Measurements from ENCODE around the gene COMMD10.

Gene COMMD10

DNA sequence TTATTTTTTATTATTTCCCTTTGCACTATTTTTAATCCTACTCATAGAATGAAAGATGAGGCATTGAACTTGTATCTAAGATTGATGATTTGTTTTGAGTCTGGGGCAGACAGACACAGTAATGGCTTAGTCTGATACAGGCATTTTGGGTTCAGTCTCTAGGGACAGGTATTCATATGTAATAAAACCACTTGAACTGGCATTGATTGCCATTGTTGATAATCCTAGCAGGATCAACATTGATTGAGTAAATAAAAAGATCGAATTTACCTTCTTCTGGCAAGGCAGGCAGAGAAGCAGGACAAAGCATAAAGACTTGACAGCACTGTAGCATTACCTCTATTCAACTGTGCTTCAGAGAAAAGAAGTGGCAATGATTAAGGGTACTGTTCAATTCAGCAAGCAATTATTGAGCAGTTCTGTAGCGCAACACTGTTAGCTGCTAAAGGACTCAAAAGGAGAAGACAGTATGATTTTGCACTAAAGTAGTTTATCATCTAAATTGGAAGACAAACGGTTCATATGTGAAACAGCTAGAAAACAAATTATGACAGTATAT lies 144.4 kb downstream of the COMMD10 start:
- DNase-seq, result peak; percentile 48

DNA sequence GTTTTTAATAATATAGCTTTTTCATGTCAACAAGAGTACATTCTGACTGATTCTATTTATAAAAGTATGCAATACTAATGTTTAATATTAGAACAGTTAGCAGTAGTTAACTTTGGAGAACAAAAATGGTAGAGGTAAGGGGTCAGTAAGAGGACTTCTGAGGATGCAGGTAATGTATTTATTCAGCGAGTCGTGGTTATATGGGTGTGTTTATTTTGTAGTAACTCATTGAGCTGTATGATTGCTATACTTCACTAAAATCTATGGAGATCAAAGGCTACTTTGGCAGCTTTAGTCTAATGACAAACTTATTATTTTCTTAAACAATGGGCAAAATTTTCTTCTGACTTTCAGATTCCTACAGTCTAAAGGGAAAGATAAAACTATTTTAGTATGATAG lies 146.5 kb downstream of the COMMD10 start:
- DNase-seq, result no peak

DNA sequence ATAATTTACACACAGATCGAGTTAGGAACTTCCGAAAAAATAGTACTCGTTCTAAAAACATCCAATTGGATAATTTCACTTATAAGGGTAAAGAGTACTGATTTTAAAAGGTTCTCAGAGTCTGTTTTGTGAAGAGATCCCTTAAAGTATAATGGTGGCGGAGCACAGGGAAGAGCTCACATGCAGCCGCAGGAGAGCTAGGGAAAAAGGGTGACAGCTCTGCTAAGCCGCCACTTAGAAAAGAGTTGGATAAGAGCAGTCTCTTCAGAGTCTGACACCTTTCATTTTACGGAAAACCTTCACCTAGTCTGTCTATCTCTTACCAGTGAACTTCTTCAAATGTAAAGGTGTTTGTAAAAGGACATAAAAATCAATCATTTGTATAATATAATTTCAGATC lies 149.9 kb downstream of the COMMD10 start:
- no peak for DNase-seq

DNA sequence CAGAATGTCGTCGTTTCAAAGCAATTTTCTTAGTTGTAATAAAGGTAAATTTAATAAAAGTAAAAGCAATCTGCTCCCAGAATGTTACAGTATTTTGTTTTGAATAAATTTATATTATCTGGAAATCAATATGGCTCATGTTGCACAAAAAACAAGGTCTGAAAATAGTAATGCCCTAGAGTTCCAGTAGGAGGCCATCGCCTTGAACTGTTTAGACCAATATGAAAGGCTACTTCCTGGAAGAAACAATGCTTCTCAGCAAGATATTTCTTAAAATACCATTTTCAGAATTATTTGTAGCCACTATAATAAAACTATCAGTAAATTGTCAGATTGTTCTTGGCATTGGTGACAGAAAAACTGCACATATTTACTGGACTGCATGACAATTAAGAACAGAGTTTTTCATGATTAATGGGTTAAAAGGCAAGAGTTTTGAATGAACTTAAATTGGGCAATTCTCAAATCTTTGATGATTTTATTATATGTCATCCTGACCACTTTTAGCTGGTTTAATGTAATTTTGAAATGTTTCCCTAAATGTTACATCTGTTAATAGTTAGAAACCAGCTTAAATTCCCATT lies 153.2 kb downstream of the COMMD10 start:
- DNase-seq, result no peak

DNA sequence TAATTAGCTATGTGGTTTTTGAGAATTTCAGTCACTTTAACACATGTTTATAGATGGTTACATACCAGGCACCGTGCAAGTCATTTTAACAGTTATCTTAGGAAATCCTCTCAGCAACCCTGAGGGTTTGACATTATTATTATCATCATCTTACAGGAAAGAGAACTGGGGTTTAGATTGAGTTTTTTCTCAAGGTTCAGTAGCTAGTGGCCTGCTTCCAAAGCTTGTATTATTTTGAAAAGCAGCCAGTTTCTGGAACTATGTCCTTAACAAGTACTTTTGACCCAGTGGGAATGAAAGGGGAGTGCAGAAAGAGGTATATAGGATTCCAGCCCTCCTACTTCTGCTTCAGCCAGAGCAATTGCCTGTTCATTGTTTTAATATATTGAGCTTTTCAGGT lies 157.5 kb downstream of the COMMD10 start:
- no peak for DNase-seq

DNA sequence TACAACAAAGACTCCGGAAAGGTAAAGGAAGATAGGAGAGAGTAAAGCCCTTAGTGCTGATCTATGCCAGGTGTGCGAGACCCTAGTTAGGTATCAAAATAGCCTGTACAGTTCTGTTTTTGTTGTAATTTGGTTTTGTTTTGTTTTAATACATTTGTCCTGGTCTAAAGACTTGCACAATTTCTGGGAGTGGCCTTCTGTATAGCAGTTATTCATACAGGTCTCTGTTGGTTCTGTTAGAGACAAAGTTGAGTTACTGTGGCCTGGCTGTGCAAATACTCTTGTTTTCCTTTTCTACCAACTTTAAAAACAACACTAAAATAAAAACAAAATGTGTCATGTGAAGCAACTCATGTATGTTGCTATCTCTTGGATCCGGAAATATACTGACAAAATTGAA lies 163.6 kb downstream of the COMMD10 start:
- DNase-seq, result no peak

DNA sequence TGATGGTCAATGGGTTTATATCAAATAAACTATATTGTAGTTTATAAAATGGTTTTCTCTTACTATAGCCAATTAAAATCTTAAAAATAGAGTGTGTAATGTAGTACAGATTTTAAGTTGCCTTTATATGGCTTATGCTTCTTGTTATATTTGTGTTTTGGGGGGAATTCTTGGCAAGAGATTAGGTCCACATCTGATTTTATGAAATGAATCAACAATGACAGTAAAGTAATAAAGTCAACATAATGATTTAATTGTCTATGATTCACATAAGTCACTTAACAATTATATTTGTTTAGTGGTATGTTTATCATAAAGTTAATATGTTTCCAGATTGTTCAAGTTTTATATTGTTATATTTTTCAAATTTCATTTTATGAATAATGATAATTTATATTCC lies 164.8 kb downstream of the COMMD10 start:
- no peak for DNase-seq

DNA sequence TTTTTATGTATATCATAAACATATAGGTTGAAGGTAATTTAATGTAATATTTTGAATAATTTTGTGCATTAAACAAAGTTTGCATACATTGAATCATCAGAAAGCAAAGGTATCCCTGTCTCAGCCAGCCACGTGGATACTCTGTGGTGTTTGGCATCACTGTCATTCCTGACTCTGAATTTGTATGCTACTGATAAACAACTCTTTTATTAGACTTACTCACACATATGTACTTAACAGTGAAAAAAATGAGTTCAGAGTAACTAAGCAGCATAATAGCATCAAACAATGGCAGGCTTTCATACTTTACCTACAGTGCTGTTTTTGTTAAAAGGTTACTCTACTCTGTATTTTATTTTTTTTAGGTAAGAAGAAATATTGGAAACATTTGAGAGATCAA lies 171.9 kb downstream of the COMMD10 start:
- no peak for DNase-seq

DNA sequence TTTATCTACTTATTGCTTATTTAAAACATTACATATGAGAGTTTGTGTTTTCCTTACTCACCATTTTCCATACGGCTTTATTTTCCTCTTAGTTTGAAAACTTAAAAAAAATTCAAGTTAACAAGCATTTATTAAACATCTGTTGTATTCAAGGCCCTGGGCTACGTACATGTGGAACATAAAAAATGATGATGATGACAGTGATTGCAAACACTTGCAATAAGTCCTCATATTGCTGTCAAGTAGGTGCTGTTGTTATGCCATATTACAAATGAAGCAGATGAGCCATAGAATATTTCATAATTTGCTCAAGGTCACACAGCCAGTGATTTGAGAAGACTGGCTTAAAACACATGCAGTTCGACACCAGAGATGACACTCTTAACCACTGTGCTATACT lies 180.6 kb downstream of the COMMD10 start:
- no peak for DNase-seq

DNA sequence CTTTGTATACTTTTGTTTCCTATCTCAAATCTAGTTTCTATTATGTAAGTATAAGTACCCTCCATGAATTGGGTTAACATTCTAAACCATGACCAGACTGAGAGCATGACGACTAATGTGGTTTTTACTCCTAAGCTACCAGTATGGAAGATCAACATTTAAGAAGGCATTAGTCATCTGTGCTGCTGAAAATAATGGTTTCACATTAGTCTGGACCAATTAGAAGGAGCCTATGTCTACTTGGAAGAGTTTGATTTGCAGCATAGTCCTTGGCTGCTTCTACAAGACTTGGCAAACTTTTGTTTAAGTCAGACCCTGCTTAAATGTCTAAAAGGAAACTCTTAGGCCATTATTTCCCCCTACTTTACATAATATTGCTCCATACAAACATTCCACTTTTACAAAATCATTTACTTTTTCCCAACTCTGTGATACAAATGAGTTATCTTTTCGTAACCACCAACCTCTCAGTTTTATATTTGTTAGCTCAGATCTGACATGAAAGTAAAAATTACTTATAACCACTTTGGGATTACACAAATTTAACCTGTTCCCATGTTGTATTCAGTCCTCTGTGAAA lies 186.7 kb downstream of the COMMD10 start:
- no peak for DNase-seq

DNA sequence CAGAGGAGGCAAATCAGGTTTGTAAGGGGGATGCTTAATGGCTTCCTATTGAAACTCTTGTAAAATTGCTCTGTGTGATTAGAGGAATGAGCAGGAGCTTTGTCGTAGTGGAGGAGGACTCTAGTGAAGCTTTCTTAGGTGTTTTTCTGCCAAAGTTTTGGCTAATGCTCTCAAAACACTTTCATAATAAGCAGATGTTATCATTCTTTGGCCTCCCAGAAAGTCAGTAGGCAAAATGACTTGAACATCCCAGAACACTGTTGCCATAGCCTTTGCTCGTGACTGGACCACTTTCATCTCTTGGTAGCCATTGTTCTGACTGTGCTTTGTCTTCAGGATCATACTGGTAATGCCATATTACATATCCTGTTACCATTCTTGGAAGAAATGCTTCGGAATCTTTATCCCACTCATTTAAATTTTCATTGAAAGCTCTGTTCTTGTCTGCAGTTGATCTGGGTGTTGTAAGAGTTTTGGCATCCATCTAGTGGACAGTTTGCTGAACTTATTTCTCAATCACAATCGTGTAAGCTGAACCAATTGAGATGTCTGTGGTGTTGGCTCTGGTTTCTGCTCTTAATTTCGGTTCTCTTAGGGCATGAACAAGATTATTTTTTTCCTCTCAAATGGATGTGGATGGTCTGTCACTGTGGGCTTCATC lies 187.6 kb downstream of the COMMD10 start:
- DNase-seq, result no peak

DNA sequence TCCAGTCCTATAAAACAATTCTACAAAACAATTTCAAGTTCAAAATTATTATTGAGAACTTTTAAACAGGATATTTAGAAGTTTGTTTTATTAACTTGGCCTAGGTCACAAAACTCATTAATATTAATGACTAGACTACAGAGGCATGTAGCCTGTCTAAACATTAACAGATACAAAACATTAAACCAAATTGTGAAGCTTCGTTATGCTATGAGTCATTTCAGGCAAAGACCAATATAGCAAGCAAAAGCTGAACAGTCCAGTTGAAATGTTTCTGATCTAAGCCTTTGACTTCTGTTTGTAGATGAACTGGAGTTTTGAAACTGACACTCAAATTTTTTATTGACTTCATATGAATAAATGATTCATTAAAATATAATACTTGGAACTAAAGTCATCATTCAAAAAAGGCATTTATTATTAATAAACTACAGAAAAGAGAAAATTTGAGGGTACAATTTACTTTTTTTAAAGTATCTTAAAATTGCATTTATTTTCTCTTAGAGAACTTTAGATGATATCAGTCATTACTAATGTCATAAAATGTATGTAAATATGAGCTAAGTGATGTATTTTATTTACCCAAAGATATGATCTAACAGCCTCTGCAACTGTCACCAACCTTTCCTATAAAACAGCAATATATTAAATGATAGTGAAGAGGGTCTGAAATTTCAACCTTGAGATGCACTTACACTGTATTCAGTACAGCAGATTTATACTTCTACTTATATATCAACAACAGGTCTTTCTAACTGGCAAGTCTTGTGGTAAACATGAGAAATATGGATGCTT lies 188.8 kb downstream of the COMMD10 start:
- no peak for DNase-seq

DNA sequence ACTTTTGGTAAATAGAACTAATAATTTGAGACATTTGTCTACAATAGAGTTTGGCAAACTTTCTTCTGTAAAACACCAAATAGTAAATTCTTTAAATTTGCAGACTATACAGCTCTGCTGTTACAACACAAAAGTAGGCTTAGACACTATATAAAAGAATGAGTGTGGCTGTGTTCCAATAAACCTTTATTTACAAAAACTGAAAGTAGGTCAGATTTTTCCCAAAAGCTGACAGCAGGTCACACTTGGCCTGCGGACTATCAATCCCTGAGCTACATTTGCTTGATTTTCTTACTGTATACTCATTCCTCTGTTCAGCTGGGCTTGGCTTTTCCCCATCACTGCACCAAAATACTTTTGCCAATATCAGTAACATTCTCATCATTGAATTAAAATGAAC lies 189.4 kb downstream of the COMMD10 start:
- no peak for DNase-seq

DNA sequence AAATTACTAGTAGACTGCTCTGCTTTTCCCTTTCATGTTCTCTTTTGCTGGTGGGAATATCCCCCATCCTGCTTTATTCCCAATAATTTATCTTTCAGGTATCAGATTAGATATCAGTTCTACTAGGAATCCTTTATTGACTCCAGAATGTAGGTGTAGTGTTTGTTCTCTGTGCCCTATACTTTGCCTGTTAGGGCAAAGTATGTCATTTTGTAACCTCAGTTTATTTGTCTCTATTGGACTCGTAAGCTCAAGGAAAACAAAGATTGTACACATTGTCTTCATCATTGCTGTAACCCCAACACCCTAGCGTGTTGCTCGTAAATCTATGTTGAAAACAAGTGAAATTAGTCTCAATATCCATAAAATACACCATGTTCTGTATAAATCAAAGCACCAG lies 190.5 kb downstream of the COMMD10 start:
- no peak for DNase-seq

DNA sequence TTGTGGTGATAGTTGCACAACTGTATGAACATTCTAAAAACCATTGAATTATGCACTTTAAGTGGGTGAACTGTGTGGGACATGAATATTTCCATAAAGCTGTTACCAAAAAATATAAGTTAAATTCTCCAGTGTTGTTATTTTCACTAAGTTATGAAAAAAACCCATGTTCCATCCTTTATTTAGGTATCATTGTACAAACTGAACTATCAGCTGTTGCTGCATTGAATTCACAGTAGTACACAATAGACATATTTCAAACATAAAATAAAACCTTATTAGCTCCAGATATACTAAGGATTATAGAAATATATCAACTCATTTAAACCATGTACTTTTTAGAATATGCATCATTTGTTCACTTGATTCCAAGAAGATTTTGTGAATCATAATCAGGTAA lies 192.1 kb downstream of the COMMD10 start:
- no peak for DNase-seq

DNA sequence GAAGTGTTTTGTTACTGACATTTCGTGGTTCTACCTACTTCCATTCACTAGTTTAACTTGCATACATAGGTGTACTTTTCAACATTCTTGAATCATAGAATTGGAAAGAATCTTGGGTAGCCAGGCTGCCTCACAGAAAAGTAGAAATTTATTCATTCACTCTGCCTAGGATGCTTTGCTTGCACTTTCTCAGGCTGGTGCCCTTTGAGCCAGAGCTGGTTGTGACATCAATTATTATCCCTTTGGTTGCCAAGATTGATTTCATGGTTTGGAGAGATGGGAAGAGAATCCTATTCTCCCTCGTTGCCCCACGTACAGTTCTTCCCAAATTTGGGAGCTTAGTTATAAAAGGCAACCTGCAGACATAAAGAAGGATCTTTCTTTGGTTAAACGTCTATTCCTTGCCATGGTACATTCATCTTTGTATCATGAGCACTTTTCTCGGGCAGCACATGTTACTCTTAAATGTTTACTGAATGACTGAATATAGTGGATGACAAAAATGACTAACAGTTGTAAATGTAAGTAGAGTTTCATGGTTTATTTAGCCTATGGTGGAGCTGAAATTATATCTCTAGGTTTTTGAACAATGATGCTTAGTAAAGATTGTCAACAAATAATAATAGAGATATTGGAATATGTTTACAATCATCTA lies 195.5 kb downstream of the COMMD10 start:
- DNase-seq, result no peak

DNA sequence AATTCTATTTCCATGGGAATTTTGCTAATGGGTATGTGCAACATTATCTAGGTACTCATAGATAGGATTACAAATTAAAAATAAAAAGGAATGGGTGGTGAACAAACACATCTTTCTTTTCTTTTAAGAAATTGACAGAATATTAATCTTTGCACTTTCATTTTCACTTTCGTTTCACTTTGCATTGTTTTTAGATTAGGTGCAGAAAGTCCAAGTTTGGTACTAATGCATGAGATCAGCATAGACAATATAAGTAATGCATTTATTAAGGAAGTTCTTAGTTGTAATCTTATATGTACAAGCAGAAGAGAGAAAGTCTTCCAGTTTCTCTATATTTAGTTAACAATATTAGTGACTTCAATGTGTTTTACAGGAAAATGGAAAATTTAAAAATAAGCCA lies 196.5 kb downstream of the COMMD10 start:
- no peak for DNase-seq

DNA sequence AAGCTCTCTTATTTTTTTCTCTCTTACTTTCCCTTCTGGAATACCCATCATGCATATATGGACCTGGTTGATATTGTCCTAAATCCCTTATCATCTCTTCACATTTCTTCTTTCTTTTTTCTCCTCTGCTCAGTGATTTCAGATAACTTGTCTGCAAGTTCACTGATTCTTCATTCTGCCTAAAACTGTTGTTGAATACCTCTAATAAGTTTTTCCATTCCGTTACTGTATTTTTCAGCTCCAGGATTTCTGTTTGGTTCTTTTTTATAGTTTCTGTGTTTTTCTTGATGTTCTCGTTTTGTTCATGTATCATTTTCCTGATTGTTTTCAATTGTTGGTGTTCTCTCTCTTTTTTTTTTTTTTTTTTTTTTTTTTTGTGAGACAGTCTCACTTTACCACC lies 203.7 kb downstream of the COMMD10 start:
- no peak for DNase-seq

DNA sequence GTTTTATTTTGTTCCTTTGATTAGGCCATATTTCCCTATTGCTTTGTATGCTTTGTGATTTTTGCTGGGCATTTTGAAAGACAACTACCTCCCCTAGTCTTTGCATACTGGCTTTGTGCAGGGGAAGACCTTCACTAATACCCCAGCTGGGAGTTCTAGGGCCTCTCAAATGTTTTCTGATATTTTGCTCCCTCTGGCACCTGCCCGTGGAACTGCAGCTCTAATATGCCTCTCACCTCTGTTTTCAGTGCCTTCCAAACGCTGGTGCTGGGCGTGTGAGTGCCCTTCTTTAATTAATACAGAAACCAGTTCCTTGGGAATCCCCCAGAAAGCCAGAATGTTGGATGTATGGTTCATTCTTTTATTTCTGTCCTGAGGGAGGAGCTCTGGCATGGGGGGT lies 204.5 kb downstream of the COMMD10 start:
- DNase-seq, result no peak

DNA sequence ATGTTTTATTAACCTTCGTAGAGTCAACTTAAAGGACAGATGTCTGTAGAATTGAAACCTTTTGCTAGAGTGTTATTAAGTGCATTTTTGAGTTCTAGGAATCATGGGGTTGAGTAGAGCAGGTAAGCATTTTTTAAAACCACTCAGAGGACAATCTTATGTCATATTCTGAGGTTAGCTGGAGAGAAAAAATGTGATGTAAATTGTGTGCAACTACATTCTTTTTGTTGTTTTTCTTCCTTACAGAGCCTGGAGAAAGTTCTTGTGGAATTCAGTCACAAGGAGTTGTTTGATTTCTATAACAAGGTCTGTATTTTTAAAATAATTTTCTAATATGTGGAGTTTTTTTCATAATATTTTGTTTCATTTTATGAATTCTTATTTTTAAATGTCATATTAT lies 206.4 kb downstream of the COMMD10 start:
- no peak for DNase-seq

DNA sequence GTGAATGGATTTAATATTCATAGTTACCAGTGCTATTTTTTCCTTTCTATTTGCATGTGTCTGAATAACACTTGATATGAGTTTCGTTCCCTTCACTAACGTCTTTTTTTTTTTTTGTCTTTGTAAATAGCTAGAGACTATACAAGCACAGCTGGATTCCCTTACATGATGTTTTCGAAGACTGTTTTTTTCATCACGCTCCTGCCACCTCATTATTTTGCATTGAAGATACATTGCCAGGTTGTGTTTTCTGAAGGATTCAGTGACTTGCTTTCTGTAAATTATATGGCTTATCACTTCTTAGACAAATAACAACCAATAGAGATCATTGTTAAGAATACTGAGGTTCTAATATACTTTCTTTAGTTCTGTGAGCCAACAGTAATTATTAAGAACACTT lies 207.5 kb downstream of the COMMD10 start:
- no peak for DNase-seq

DNA sequence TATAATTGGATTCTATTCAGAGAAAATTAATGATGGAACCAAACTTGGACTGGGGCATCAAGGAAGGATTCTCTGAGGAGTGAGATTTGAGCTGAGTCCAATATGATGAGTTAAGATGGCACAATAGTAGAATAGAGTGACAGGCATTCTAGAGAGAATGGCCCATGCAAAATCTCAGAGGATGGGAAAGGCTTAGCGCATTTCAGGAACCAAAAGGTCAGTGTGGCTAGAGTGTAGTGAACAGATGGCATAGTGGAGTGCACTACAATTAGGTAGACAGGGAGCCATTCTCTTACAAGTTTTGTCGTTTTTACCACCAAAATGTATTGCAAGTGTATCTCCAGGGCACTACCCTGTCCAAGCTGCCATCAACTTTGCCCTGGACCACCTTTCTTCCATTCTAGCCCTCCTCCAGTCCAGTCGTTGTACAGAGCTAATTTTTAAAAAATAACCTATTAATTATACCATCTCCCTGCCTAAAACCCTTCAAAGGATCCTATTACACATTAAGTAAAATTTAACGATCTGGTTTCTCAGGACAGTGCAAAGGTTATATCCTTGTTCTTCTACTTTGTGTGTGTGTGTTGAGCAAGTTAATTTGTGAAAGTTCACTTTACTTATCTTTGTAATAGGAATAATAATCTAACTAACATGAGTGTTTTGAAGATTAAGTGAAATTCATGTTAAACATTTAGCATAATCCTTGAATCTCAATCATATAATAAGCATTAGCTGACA lies 211.7 kb downstream of the COMMD10 start:
- DNase-seq, result no peak

Measured in NCI-H1436 (cell line).